Vagina (tissue), 2 donors: ENCODE measurements around the gene AMOTL2.

ENCODE experiments used
- CTCF ChIP-seq, 3 experiments: fragments of 450-650 bp in 2 of 3; fragments of 200-600 bp in 1 of 3; sonication (generic) in 1 of 3; IDR thresholded peaks; one replicate each; pipeline ENCODE4 v1.5.1; 2017 to 2019; ENCODE audit warnings: antibody characterized with exemption in 3 of 3, mild to moderate bottlenecking in 2 of 3, moderate library complexity in 2 of 3
- POLR2A ChIP-seq, 2 donors: fragments of 450-650 bp; IDR thresholded peaks; one replicate each; pipeline ENCODE4 v1.6.1; 2017; ENCODE audit warnings: antibody characterized with exemption in 2 of 2, mild to moderate bottlenecking in 2 of 2, moderate library complexity in 2 of 2
- POLR2AphosphoS5 ChIP-seq, 2 donors: sonication (generic); formaldehyde crosslinking; IDR thresholded peaks; one replicate each; pipeline ENCODE4 v1.9.0; 2017; ENCODE audit warnings: antibody characterized with exemption in 2 of 2, mild to moderate bottlenecking in 2 of 2, low read depth in 1 of 2; ENCODE audit not compliant: insufficient read depth in 1 of 2

- TF ChIP-seq CTCF (IDR thresholded peaks at IDR 0.05) (no peak), POLR2AphosphoS5 (IDR thresholded peaks at IDR 0.05; ENCODE audit: insufficient read depth in 1 of 2, low read depth in 1 of 2) (no peak), POLR2A (IDR thresholded peaks at IDR 0.05) (no peak)
These were observed 59.5 kb downstream of the AMOTL2 start for GRCh38 chr3:134314588-134315285.
